Duodenal mucosa (tissue), 2 donors: Measurements from ENCODE around the gene PLB1.

ENCODE experiments used
- H3K27ac ChIP-seq: one replicate; pipeline ENCODE4 v1.7.0; 2013; ENCODE audit warnings: low read depth, low read length
- H3K27me3 ChIP-seq, 2 donors: one replicate each; pipeline ENCODE4 v1.7.0; 2013; ENCODE audit warnings: low read length in 2 of 2, control low read depth in 1 of 2; ENCODE audit not compliant: insufficient read depth in 2 of 2, control insufficient read depth in 1 of 2
- H3K36me3 ChIP-seq, 2 donors: one replicate each; pipeline ENCODE4 v1.7.0; 2013; ENCODE audit warnings: low read length in 2 of 2, control low read depth in 1 of 2; ENCODE audit not compliant: insufficient read depth in 2 of 2, control insufficient read depth in 1 of 2
- H3K4me1 ChIP-seq, 2 donors: one replicate each; pipeline ENCODE4 v1.7.0; 2013; ENCODE audit warnings: low read length in 2 of 2, control low read depth in 1 of 2; ENCODE audit not compliant: insufficient read depth in 2 of 2, control insufficient read depth in 1 of 2
- H3K4me3 ChIP-seq, 2 donors: one replicate each; pipeline ENCODE4 v1.7.0; 2013; ENCODE audit warnings: low read length in 2 of 2, low read depth in 1 of 2
- H3K9ac ChIP-seq, 2 donors: one replicate each; pipeline ENCODE4 v1.7.0; 2013; ENCODE audit warnings: low read length in 2 of 2, low read depth in 1 of 2
- H3K9me3 ChIP-seq, 2 donors: one replicate each; pipeline ENCODE4 v1.7.0; 2013; ENCODE audit warnings: low read length in 2 of 2, control low read depth in 1 of 2; ENCODE audit not compliant: control insufficient read depth in 1 of 2

PLB1 gene

GRCh38 chr2:28616396-28616999 is 120.6 kb downstream of the PLB1 start:
- no peaks in the 10 kb centered on the region for H3K9me3 ChIP-seq
- H3K4me3 ChIP-seq: no peak overlapping the region
- no peak overlapping the region for H3K9ac ChIP-seq
- H3K27ac ChIP-seq: no peak overlapping the region
- H3K27me3 ChIP-seq: no peaks in the 10 kb centered on the region
- no peaks in the 10 kb centered on the region for H3K36me3 ChIP-seq
- peaks cover 15 to 18% of the 10 kb centered on the region in 2 donors for H3K4me1 ChIP-seq

GRCh38 chr2:28617502-28618184 is 121.8 kb downstream of the PLB1 start:
- Histone ChIP-seq H3K27me3 (no peaks in the 10 kb centered on the region), H3K4me1 (peaks cover 22 to 28% of the 10 kb centered on the region in 2 donors), H3K4me3 (no peak overlapping the region), H3K27ac (no peak overlapping the region), H3K36me3 (no peaks in the 10 kb centered on the region), H3K9ac (no peak overlapping the region), H3K9me3 (no peaks in the 10 kb centered on the region)

GRCh38 chr2:28618221-28619141 is 122.6 kb downstream of the PLB1 start:
- Histone ChIP-seq H3K4me1 (peaks cover 27 to 35% of the 10 kb centered on the region in 2 donors), H3K4me3 (no peak overlapping the region), H3K9me3 (no peaks in the 10 kb centered on the region), H3K27ac (no peak overlapping the region), H3K36me3 (no peaks in the 10 kb centered on the region), H3K9ac (no peak overlapping the region), H3K27me3 (no peaks in the 10 kb centered on the region)

- Histone ChIP-seq H3K9me3 (no peaks in the 10 kb centered on the region), H3K27me3 (no peaks in the 10 kb centered on the region), H3K9ac (no peak overlapping the region), H3K4me1 (peaks cover 34 to 37% of the 10 kb centered on the region in 2 donors), H3K27ac (no peak overlapping the region), H3K4me3 (no peak overlapping the region), H3K36me3 (no peaks in the 10 kb centered on the region)
Measured at GRCh38 chr2:28619213-28620196, 123.6 kb downstream of the PLB1 start.

- H3K27ac ChIP-seq: peak overlapping the region; percentile 85
- no peak overlapping the region for H3K4me3 ChIP-seq
- H3K9ac ChIP-seq: peak overlapping the region in 1 of 2 donors; percentile 34
- no peaks in the 10 kb centered on the region for H3K27me3 ChIP-seq
- H3K9me3 ChIP-seq: no peaks in the 10 kb centered on the region
- H3K4me1 ChIP-seq: peaks cover 42 to 45% of the 10 kb centered on the region in 2 donors
- H3K36me3 ChIP-seq: no peaks in the 10 kb centered on the region
Measured at GRCh38 chr2:28620291-28620793, 124.5 kb downstream of the PLB1 start.

GRCh38 chr2:28620801-28621171 is 124.9 kb downstream of the PLB1 start:
- H3K9ac ChIP-seq: peak overlapping the region; percentile 41 to 61
- peaks cover 46 to 50% of the 10 kb centered on the region in 2 donors for H3K4me1 ChIP-seq

GRCh38 chr2:28621172-28622100 is 125.6 kb downstream of the PLB1 start:
- peak overlapping the region; percentile 41 to 61 for H3K9ac ChIP-seq
- H3K27ac ChIP-seq: peak overlapping the region; percentile 85
- H3K9me3 ChIP-seq: no peaks in the 10 kb centered on the region
- H3K36me3 ChIP-seq: no peaks in the 10 kb centered on the region
- peaks cover 49 to 50% of the 10 kb centered on the region in 2 donors for H3K4me1 ChIP-seq
- H3K4me3 ChIP-seq: peak overlapping the region; percentile 21 to 48
- no peaks in the 10 kb centered on the region for H3K27me3 ChIP-seq

More at GRCh38 chr2:28620801-28621171, 124.9 kb downstream of the PLB1 start:
- no peaks in the 10 kb centered on the region for H3K36me3 ChIP-seq
- no peaks in the 10 kb centered on the region for H3K27me3 ChIP-seq
- H3K9me3 ChIP-seq: no peaks in the 10 kb centered on the region
- peak overlapping the region; percentile 85 for H3K27ac ChIP-seq
- H3K4me3 ChIP-seq: peak overlapping the region in 1 of 2 donors; percentile 48

GRCh38 chr2:28622101-28622499 is 126.2 kb downstream of the PLB1 start:
- H3K9me3 ChIP-seq: no peaks in the 10 kb centered on the region
- no peaks in the 10 kb centered on the region for H3K36me3 ChIP-seq
- no peaks in the 10 kb centered on the region for H3K27me3 ChIP-seq
- H3K4me3 ChIP-seq: peak overlapping the region in 1 of 2 donors; percentile 2
- H3K27ac ChIP-seq: peak overlapping the region; percentile 85
- peak overlapping the region; percentile 41 to 49 for H3K9ac ChIP-seq
- peaks cover 50 to 52% of the 10 kb centered on the region in 2 donors for H3K4me1 ChIP-seq
